Panc1 (cell line): ENCODE measurements around the gene GSTM5. TPM values are rescaled to one million over a fixed set of nuclear protein-coding genes. Genes with fewer than 3 reads are reported as not detected.
"Not testable (repeated sequence)": the region's sequence is repeated elsewhere in the genome, so short reads cannot be mapped to it uniquely, and the experiment has no call there.

Experiments
- ATAC-seq: fragments of 200-7000 bp; cut with Tn5 transposase; 2 replicates; pipeline ENCODE4 v1.9.1; 2020; ENCODE audit warnings: mild to moderate bottlenecking, moderate library complexity
- BruUV-seq: library from RNA; stranded (reverse); fragments of 400-500 nt; replicated peaks from 2 replicates; lab custom pipeline; 2021; lab: Mats Ljungman, UMichigan
- CTCF ChIA-PET: fragments of 300-600 bp; sonication (Branson Sonifier 250); formaldehyde crosslinking; loops from one replicate; lab custom pipeline; 2022; ENCODE audit warnings: antibody characterized with exemption; lab: Charles Lee
- POLR2A ChIA-PET: fragments of 300-600 bp; sonication (Branson Sonifier 250); formaldehyde crosslinking; loops from one replicate; lab custom pipeline; 2022; ENCODE audit warnings: antibody characterized with exemption; lab: Charles Lee
- DNase-seq: peaks from one replicate; pipeline ENCODE4 v3.0.0-alpha.2; 2010; ENCODE audit warnings: low read depth, low spot score
- H3K27ac ChIP-seq: 2 replicates; pipeline ENCODE4 v1.5.1; 2011; ENCODE audit warnings: mild to moderate bottlenecking, low read length, inconsistent platforms
- H3K27me3 ChIP-seq: fragments of 200-500 bp; sonication (Bioruptor generic); 2 replicates; pipeline ENCODE4 v1.6.0; 2014; ENCODE audit warnings: low read length, inconsistent platforms; ENCODE audit not compliant: control insufficient read depth, insufficient read depth
- H3K36me3 ChIP-seq: fragments of 200-500 bp; sonication (Bioruptor generic); 2 replicates; pipeline ENCODE4 v1.5.1; 2014; ENCODE audit warnings: inconsistent platforms, mild to moderate bottlenecking, low read length, moderate library complexity; ENCODE audit not compliant: control insufficient read depth, insufficient read depth
- H3K4me1 ChIP-seq: 2 replicates; pipeline ENCODE4 v1.5.1; 2011; ENCODE audit warnings: inconsistent platforms, mild to moderate bottlenecking, low read length, moderate library complexity; ENCODE audit not compliant: control insufficient read depth, insufficient read depth
- H3K4me3 ChIP-seq, 2 experiments: 2 replicates each; pipeline ENCODE4 v1.5.1; 2011 to 2012; ENCODE audit warnings: low read depth in 2 of 2, low read length in 2 of 2, mild to moderate bottlenecking in 2 of 2, inconsistent platforms in 1 of 2, moderate library complexity in 1 of 2
- H3K9me3 ChIP-seq: fragments of 200-500 bp; sonication (Bioruptor generic); 2 replicates; pipeline ENCODE4 v1.5.1; 2014; ENCODE audit warnings: low read depth, mild to moderate bottlenecking, inconsistent platforms, low read length, moderate library complexity; ENCODE audit not compliant: control insufficient read depth, insufficient read depth
- CTCF ChIP-seq: fragments of 450-650 bp; IDR thresholded peaks from 2 replicates; pipeline ENCODE4 v1.5.1; 2017; ENCODE audit warnings: mild to moderate bottlenecking
- POLR2AphosphoS5 ChIP-seq: IDR thresholded peaks from 2 replicates; pipeline ENCODE4 v1.6.1; 2012; ENCODE audit warnings: mild to moderate bottlenecking, low read depth, low read length, moderate library complexity
- SIN3A ChIP-seq: IDR thresholded peaks from 2 replicates; pipeline ENCODE4 v1.6.1; 2012; ENCODE audit warnings: low read depth, mild to moderate bottlenecking, low read length, moderate library complexity, borderline replicate concordance; ENCODE audit not compliant: insufficient read depth
- TCF7L2 ChIP-seq: IDR thresholded peaks from 2 replicates; pipeline ENCODE4 v1.6.1; 2011; ENCODE audit warnings: mild to moderate bottlenecking, low read depth, low read length, inconsistent platforms
- in situ Hi-C: cut with HindIII; loops from 2 replicates; pipeline ENCODE4 v1.10.0; 2016; ENCODE audit warnings: low sequenced_read_pairs, low pct_unique_long_range_greater_than_20kb
- intact Hi-C: fragments of 100-400 bp; cut with micrococcal nuclease; formaldehyde crosslinking; loops from one replicate; pipeline ENCODE4 v1.10.0; 2022; ENCODE audit not compliant: unreplicated experiment
- total RNA-seq: library from RNA; stranded (reverse); gene quantifications from one replicate; pipeline ENCODE4 v1.2.1, GENCODE V29; 2021; ENCODE audit not compliant: unreplicated experiment
- TF ChIP-seq, protein P1 (sequence below), 2 experiments: IDR thresholded peaks; 2 replicates each; pipeline ENCODE4 v1.6.1; 2011 to 2012; ENCODE audit warnings: low read depth in 2 of 2, control low read depth in 1 of 2, low read length in 1 of 2, mild to moderate bottlenecking in 1 of 2, moderate library complexity in 1 of 2; ENCODE audit not compliant: insufficient read depth in 1 of 2

The GSTM5 gene
- total RNA-seq, 1 experiment from 2014 or later = not detected

DNA sequence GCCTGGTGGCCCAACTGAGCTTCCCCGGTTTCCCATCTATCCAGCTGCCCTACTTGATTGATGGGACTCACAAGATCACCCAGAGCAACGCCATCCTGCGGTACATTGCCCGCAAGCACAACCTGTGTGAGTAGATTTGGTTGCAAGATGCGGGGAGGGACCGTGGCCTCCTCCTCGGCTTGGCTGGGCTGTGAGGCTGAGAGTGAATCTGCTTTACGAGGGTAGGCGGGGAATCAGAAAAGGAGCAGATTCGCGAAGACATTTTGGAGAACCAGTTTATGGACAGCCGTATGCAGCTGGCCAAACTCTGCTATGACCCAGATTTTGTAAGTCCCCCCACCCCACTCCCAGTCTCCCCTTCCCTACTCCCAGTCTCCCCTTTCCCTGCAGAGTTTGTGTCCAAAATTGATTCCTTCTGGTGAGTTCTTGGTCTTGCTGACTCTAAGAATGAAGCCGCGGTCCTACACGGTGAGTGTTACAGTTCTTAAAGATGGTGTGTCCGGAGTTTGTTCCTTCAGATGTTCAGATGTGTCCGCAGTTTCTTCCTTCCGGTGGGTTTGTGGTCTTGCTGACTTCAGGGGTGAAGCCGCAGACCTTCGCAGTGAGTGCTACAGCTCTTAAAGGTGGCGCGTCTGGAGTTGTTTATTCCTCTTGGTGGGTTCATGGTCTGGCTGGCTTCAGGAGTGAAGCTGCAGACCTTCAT lies 42.7 kb upstream of the GSTM5 start:
- H3K27me3 ChIP-seq = no peaks in the 10 kb centered on the region
- TF ChIP-seq, protein P1, sequence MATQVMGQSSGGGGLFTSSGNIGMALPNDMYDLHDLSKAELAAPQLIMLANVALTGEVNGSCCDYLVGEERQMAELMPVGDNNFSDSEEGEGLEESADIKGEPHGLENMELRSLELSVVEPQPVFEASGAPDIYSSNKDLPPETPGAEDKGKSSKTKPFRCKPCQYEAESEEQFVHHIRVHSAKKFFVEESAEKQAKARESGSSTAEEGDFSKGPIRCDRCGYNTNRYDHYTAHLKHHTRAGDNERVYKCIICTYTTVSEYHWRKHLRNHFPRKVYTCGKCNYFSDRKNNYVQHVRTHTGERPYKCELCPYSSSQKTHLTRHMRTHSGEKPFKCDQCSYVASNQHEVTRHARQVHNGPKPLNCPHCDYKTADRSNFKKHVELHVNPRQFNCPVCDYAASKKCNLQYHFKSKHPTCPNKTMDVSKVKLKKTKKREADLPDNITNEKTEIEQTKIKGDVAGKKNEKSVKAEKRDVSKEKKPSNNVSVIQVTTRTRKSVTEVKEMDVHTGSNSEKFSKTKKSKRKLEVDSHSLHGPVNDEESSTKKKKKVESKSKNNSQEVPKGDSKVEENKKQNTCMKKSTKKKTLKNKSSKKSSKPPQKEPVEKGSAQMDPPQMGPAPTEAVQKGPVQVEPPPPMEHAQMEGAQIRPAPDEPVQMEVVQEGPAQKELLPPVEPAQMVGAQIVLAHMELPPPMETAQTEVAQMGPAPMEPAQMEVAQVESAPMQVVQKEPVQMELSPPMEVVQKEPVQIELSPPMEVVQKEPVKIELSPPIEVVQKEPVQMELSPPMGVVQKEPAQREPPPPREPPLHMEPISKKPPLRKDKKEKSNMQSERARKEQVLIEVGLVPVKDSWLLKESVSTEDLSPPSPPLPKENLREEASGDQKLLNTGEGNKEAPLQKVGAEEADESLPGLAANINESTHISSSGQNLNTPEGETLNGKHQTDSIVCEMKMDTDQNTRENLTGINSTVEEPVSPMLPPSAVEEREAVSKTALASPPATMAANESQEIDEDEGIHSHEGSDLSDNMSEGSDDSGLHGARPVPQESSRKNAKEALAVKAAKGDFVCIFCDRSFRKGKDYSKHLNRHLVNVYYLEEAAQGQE (IDR thresholded peaks at IDR 0.05; ENCODE audit: insufficient read depth in 1 of 2, low read depth in 2 of 2, low read length in 1 of 2) = no peak
- TF ChIP-seq SIN3A (no peak), TCF7L2 (no peak), CTCF (no peak), POLR2AphosphoS5 (no peak)
- ChIA-PET POLR2A (interaction anchor here (0.6 kb wide), 1 partner anchor 157 kb away, joined by 4 read pairs; no protein-coding TSS in a partner anchor), CTCF (no interaction called here)
- no peak overlapping the region for H3K27ac ChIP-seq
- no peaks in the 10 kb centered on the region for H3K4me1 ChIP-seq
- no peak overlapping the region for H3K4me3 ChIP-seq
- DNase-seq = no peak
- no peaks in the 10 kb centered on the region for H3K36me3 ChIP-seq
- H3K9me3 ChIP-seq = no peaks in the 10 kb centered on the region
- no peak for ATAC-seq
- in situ Hi-C loops (no loop called here), intact Hi-C loops (no loop called here)
- BruUV-seq = no TSS peak

DNA sequence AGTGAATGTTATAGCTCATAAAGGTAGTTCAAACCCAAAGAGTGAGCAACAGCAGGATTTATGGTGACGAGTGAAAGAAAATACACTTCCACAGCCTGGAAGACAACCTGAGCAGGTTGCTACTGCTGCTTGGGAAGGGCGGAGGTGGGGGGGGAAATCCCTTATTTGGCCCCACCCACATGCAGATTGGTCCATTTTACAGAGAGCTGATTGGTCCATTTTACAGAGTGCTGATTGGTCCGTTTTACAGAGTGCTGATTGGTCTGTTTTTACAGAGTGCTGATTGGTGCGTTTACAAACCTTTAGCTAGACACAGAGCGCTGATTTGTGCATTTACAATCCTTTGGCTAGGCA lies 42.1 kb upstream of the GSTM5 start:
- H3K4me1 ChIP-seq, H3K9me3 ChIP-seq, BruUV-seq, H3K36me3 ChIP-seq, H3K27me3 ChIP-seq, H3K27ac ChIP-seq, intact Hi-C loops, ATAC-seq, CTCF ChIA-PET, in situ Hi-C loops, H3K4me3 ChIP-seq, DNase-seq: not testable (repeated sequence)
- POLR2A ChIA-PET = interaction anchor here (0.6 kb wide), 1 partner anchor 157 kb away, joined by 4 read pairs; no protein-coding TSS in a partner anchor

DNA sequence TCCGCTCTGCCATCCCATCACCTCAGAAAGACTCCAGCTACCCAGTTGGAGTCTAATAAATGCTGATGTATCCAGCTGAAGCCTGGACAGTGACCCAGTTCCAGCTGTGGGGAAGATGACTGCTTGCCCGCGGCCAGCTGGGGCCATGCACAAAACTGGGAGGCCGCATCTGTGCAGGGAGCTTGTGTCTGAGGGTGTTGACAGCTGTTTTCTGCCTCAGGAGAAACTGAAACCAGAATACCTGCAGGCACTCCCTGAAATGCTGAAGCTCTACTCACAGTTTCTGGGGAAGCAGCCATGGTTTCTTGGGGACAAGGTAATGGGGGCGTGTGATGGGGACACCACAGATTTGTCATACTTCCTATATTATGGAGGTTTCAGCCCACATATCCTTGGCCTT lies 41.0 kb upstream of the GSTM5 start:
- Histone ChIP-seq H3K36me3 (no peaks in the 10 kb centered on the region), H3K4me1 (no peaks in the 10 kb centered on the region), H3K4me3 (no peak overlapping the region), H3K27me3 (no peaks in the 10 kb centered on the region), H3K27ac (no peak overlapping the region), H3K9me3 (no peaks in the 10 kb centered on the region)
- ChIA-PET CTCF (interaction anchor here (0.6 kb wide), 1 partner anchor 141 kb away, joined by 3 read pairs; no protein-coding TSS in a partner anchor), POLR2A (interaction anchor here (0.6 kb wide), 1 partner anchor 61 kb away, joined by 5 read pairs; no protein-coding TSS in a partner anchor)
- in situ Hi-C loops (no loop called here), intact Hi-C loops (no loop called here)
- no peak for TF ChIP-seq CTCF
- TF ChIP-seq SIN3A = no peak
- TF ChIP-seq, protein P1 (IDR thresholded peaks at IDR 0.05; ENCODE audit: insufficient read depth in 1 of 2, low read depth in 2 of 2, low read length in 1 of 2) = no peak
- TF ChIP-seq POLR2AphosphoS5 = no peak
- no peak for TF ChIP-seq TCF7L2
- no TSS peak for BruUV-seq
- DNase-seq (no peak), ATAC-seq (no peak)
